ENCODE results near the gene LYPD5.
"Not testable (repeated sequence)": the region's sequence is repeated elsewhere in the genome, so short reads cannot be mapped to it uniquely, and the experiment has no call there.

Gene LYPD5

GRCh38 chr19:43806401-43806800 is 4.2 kb upstream of the LYPD5 start:
- DNase-seq (ENCODE audit: low read depth in 2 of 2): not testable (repeated sequence)

GRCh38 chr19:43804432-43804831 is 2.2 kb upstream of the LYPD5 start:
- DNase-seq (ENCODE audit: low read depth in 2 of 2): no peak

GRCh38 chr19:43799502-43800142 is 2.6 kb downstream of the LYPD5 start:
- DNase-seq (ENCODE audit: low read depth in 2 of 2): no peak

- DNase-seq (ENCODE audit: low read depth in 2 of 2): peak; percentile 64 to 69
Measured at GRCh38 chr19:43798546-43799409, 3.5 kb downstream of the LYPD5 start.

- no peak for DNase-seq (ENCODE audit: low read depth in 2 of 2)
Measured at GRCh38 chr19:43798026-43798545, 4.2 kb downstream of the LYPD5 start.

- DNase-seq (ENCODE audit: low read depth in 2 of 2): no peak
Measured at GRCh38 chr19:43797556-43797955, 4.7 kb downstream of the LYPD5 start.

GRCh38 chr19:43797118-43797517 is 5.1 kb downstream of the LYPD5 start:
- DNase-seq (ENCODE audit: low read depth in 2 of 2): no peak

- no peak for DNase-seq (ENCODE audit: low read depth in 2 of 2)
Measured at GRCh38 chr19:43790587-43790986, 11.7 kb downstream of the LYPD5 start.

- DNase-seq (ENCODE audit: low read depth in 2 of 2): no peak
Measured at GRCh38 chr19:43789029-43789428, 13.2 kb downstream of the LYPD5 start.

GRCh38 chr19:43786665-43787064 is 15.6 kb downstream of the LYPD5 start:
- no peak for DNase-seq (ENCODE audit: low read depth in 2 of 2)

GRCh38 chr19:43784981-43785808 is 17.1 kb downstream of the LYPD5 start:
- DNase-seq (ENCODE audit: low read depth in 2 of 2): no peak

- DNase-seq (ENCODE audit: low read depth in 2 of 2): peak in 1 of 2 donors; percentile 53
Measured at GRCh38 chr19:43784241-43784980, 17.8 kb downstream of the LYPD5 start.

- no peak for DNase-seq (ENCODE audit: low read depth in 2 of 2)
Measured at GRCh38 chr19:43783636-43784035, 18.6 kb downstream of the LYPD5 start.

GRCh38 chr19:43782689-43783231 is 19.5 kb downstream of the LYPD5 start:
- DNase-seq (ENCODE audit: low read depth in 2 of 2): no peak

- DNase-seq (ENCODE audit: low read depth in 2 of 2): no peak
Measured at GRCh38 chr19:43782311-43782660, 20.0 kb downstream of the LYPD5 start.

GRCh38 chr19:43781630-43782310 is 20.5 kb downstream of the LYPD5 start:
- DNase-seq (ENCODE audit: low read depth in 2 of 2): no peak

- peak; percentile 62 to 75 for DNase-seq (ENCODE audit: low read depth in 2 of 2)
Measured at GRCh38 chr19:43780706-43781525, 21.3 kb downstream of the LYPD5 start, which contains the start of gene KCNN4. Gene KCNN4, minus strand, starts transcription at chr19:43780973. Its CDS starts 112 bp downstream, at chr19:43780861.

GRCh38 chr19:43779820-43780219 is 22.4 kb downstream of the LYPD5 start:
- no peak for DNase-seq (ENCODE audit: low read depth in 2 of 2)

GRCh38 chr19:43779147-43779819 is 23.0 kb downstream of the LYPD5 start:
- no peak for DNase-seq (ENCODE audit: low read depth in 2 of 2)
